HCT116 (cell line): Measurements from ENCODE around the gene FOXD3. TPM values are rescaled to one million over a fixed set of nuclear protein-coding genes. Genes with fewer than 3 reads are reported as not detected.
A peak's percentile ranks its signal among the peaks of the same experiment; 100 is the strongest.

Experiments
- ATAC-seq: fragments of 200-7000 bp; cut with Tn5 transposase; 2 replicates; pipeline ENCODE4 v1.9.1; 2020; ENCODE audit warnings: mild to moderate bottlenecking, moderate library complexity
- BruUV-seq: library from RNA; stranded (reverse); fragments of 400-500 nt; replicated peaks from 2 replicates; lab custom pipeline; 2021; lab: Mats Ljungman, UMichigan
- CTCF ChIA-PET: fragments of 300-600 bp; sonication (Branson Sonifier 250); formaldehyde crosslinking; loops from one replicate; lab custom pipeline; 2021; ENCODE audit warnings: antibody characterized with exemption; lab: Charles Lee
- POLR2A ChIA-PET: fragments of 300-600, 350-600 bp; sonication (Branson Sonifier 250); formaldehyde crosslinking; loops from one replicate; lab custom pipeline; 2021; ENCODE audit warnings: antibody characterized with exemption; lab: Charles Lee
- RAD21 ChIA-PET, 2 experiments: fragments of 300-600 bp; sonication (Branson Sonifier 250); formaldehyde crosslinking; loops; one replicate each; lab custom pipeline; 2023; ENCODE audit warnings: low total read pairs in 2 of 2; ENCODE audit not compliant: uncharacterized antibody in 2 of 2, unreplicated experiment in 2 of 2, low non-redundant PET in 1 of 2; lab: Charles Lee
- DNase-seq: peaks from one replicate; pipeline ENCODE4 v3.0.0-alpha.2; 2010; ENCODE audit warnings: low read depth, low spot score
- H2AFZ ChIP-seq: fragments of 200-600 bp; shearing (Covaris generic), sonication (generic); 2 replicates; pipeline ENCODE4 v1.6.1; 2017; ENCODE audit warnings: low read depth, mixed run types, mixed read lengths, antibody characterized with exemption, low read length; ENCODE audit not compliant: poor library complexity, severe bottlenecking
- H3K27ac ChIP-seq: 2 replicates; pipeline ENCODE4 v1.5.1; 2012; ENCODE audit warnings: low read depth, low read length
- H3K27me3 ChIP-seq: fragments of 200-600 bp; sonication (generic); 2 replicates; pipeline ENCODE4 v1.6.1; 2016; ENCODE audit warnings: mixed run types, low read length, mixed read lengths; ENCODE audit not compliant: insufficient read depth
- H3K36me3 ChIP-seq, 2 experiments: fragments of 200-500 bp in 1 of 2; fragments of 200-600 bp in 1 of 2; sonication (Bioruptor generic) in 1 of 2; sonication (generic) in 1 of 2; 2 replicates each; pipeline versions ENCODE4 v1.5.1 to v1.6.1; 2014 to 2016; ENCODE audit warnings: low read length in 2 of 2, inconsistent platforms in 1 of 2, mixed read lengths in 1 of 2, mixed run types in 1 of 2; ENCODE audit not compliant: insufficient read depth in 2 of 2, control insufficient read depth in 1 of 2
- H3K4me1 ChIP-seq, 2 experiments: fragments of 200-600 bp in 1 of 2; sonication (generic) in 1 of 2; 2 replicates each; pipeline versions ENCODE4 v1.5.1 to v1.6.1; 2012 to 2017; ENCODE audit warnings: low read length in 2 of 2, inconsistent platforms in 1 of 2, mild to moderate bottlenecking in 1 of 2, mixed read lengths in 1 of 2, mixed run types in 1 of 2, moderate library complexity in 1 of 2; ENCODE audit not compliant: insufficient read depth in 2 of 2, control insufficient read depth in 1 of 2
- H3K4me2 ChIP-seq: fragments of 200-600 bp; sonication (generic); 2 replicates; pipeline ENCODE4 v1.6.1; 2017; ENCODE audit warnings: mixed run types, low read length, mixed read lengths
- H3K4me3 ChIP-seq, 2 experiments: fragments of 200-600 bp in 1 of 2; sonication (generic) in 1 of 2; replicated peaks in 1 of 2; 2 replicates each; pipeline ENCODE4 v1.5.1; 2011 to 2016; ENCODE audit warnings: low read length in 2 of 2, control low read depth in 1 of 2, low read depth in 1 of 2, mild to moderate bottlenecking in 1 of 2, mixed read lengths in 1 of 2, mixed run types in 1 of 2
- H3K79me2 ChIP-seq: fragments of 200-600 bp; sonication (generic); 2 replicates; pipeline ENCODE4 v1.6.1; 2017; ENCODE audit warnings: mild to moderate bottlenecking, mixed run types, low read length, moderate library complexity, mixed read lengths; ENCODE audit not compliant: insufficient read depth
- H3K9ac ChIP-seq: fragments of 200-600 bp; sonication (generic); 2 replicates; pipeline ENCODE4 v1.6.1; 2016; ENCODE audit warnings: low read length, mixed read lengths
- H3K9me2 ChIP-seq: fragments of 200-600 bp; sonication (generic), shearing (Covaris generic); 2 replicates; pipeline ENCODE4 v1.6.1; 2017; ENCODE audit warnings: mixed run types, mild to moderate bottlenecking, moderate library complexity; ENCODE audit not compliant: insufficient read depth
- H3K9me3 ChIP-seq, 2 experiments: fragments of 200-500 bp in 1 of 2; fragments of 200-600 bp in 1 of 2; sonication (Bioruptor generic) in 1 of 2; sonication (generic) in 1 of 2; 2 replicates each; pipeline ENCODE4 v1.6.1; 2014 to 2017; ENCODE audit warnings: low read length in 2 of 2, mixed read lengths in 2 of 2, inconsistent platforms in 1 of 2, low read depth in 1 of 2, mild to moderate bottlenecking in 1 of 2, mixed run types in 1 of 2, moderate library complexity in 1 of 2; ENCODE audit not compliant: control insufficient read depth in 1 of 2, insufficient read depth in 1 of 2
- H4K20me1 ChIP-seq: fragments of 200-600 bp; sonication (generic), shearing (Covaris generic); 2 replicates; pipeline ENCODE4 v1.6.1; 2017; ENCODE audit warnings: mixed run types, mild to moderate bottlenecking, moderate library complexity; ENCODE audit not compliant: insufficient read depth
- EGR1 ChIP-seq: IDR thresholded peaks from 2 replicates; pipeline ENCODE4 v1.6.1; 2012; ENCODE audit warnings: low read depth
- EZH2phosphoT487 ChIP-seq: fragments of 200-600 bp; IDR thresholded peaks from 2 replicates; pipeline ENCODE4 v1.6.1; 2018; ENCODE audit warnings: antibody characterized with exemption, borderline replicate concordance
- FOSL1 ChIP-seq: IDR thresholded peaks from 2 replicates; pipeline ENCODE4 v1.6.1; 2012; ENCODE audit warnings: low read depth
- JUND ChIP-seq: IDR thresholded peaks from 2 replicates; pipeline ENCODE4 v1.6.1; 2012
- MAX ChIP-seq: IDR thresholded peaks from 2 replicates; pipeline ENCODE4 v1.6.1; 2012
- POLR2A ChIP-seq: IDR thresholded peaks from 2 replicates; pipeline ENCODE4 v1.7.0; 2011; ENCODE audit warnings: borderline replicate concordance; ENCODE audit not compliant: insufficient read depth, insufficient read length; ENCODE audit errors: extremely low read depth
- POLR2AphosphoS5 ChIP-seq: IDR thresholded peaks from 2 replicates; pipeline ENCODE4 v1.6.1; 2011; ENCODE audit warnings: mild to moderate bottlenecking, low read depth, low read length, moderate library complexity
- RAD21 ChIP-seq: IDR thresholded peaks from 2 replicates; pipeline ENCODE4 v1.6.1; 2012; ENCODE audit warnings: low read depth, mild to moderate bottlenecking
- SP1 ChIP-seq: IDR thresholded peaks from 2 replicates; pipeline ENCODE4 v1.6.1; 2012; ENCODE audit warnings: low read depth
- ZBTB33 ChIP-seq: IDR thresholded peaks from 2 replicates; pipeline ENCODE4 v1.6.1; 2011; ENCODE audit warnings: mild to moderate bottlenecking, low read length, moderate library complexity; ENCODE audit not compliant: insufficient replicate concordance; ENCODE audit errors: extremely low read depth
- ZNF274 ChIP-seq: fragments of 200-500 bp; sonication (Bioruptor generic); IDR thresholded peaks from 2 replicates; pipeline ENCODE4 v1.6.1; 2014; ENCODE audit warnings: mild to moderate bottlenecking, low read depth, low read length, inconsistent platforms
- intact Hi-C: fragments of 100-400 bp; cut with micrococcal nuclease; formaldehyde crosslinking; loops from 2 replicates; pipeline ENCODE4 v1.10.0; 2022
- microRNA-seq: library from miRNA; unstranded; fragments of <30 nt; microRNA quantifications from one replicate; pipeline ENCODE4, GENCODE V29; 2016; ENCODE audit warnings: borderline number of aligned reads
- total RNA-seq: library from RNA; stranded (reverse); gene quantifications from one replicate; pipeline ENCODE4 v1.2.1, GENCODE V29; 2021; ENCODE audit not compliant: unreplicated experiment

FOXD3 gene
- total RNA-seq, 1 experiment from 2014 or later, result 0.17 TPM

DNA sequence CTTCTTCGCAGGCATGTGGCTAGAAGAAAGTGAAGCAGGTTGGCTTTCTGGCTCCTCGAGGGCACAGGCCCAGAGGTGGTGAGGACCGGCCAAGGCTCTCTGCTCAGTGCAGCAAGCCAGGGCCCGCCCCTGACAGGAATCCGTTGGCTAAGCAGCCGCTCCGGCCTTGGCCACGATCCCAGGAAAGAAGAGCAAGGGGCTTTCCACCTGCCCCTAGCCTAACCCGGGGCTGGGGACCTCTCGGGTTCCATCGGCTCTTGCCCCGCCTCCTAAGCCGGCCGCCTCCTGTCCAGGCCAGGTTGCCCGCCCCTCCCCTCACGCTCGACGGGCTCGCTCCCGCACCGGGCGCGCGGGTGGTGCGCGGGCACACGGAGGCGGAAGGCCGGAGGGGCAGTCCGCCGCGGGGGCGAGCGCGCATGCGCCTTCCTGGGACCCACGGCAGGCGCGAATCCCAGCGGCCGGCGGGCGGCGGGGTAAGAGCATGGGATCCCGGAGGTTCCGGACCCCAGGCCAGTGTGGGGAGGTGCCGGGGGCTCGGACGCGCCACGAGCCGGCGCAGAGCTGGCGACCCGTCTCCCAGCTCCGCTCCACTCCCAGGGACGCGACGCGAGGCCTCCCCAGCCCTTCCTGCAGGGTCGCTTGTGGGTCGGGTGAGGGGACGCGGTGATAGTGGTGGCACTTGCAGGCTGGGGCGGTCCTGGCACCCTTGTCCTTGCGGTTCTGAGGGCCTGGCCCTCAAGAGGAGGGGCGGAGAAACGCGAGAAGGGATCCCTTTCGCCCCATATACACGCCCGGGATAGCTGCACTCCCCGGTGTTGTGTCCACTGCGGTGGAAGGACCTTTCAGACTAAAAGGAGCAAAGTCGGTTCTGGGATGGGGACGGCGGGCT lies 45.1 kb downstream of the FOXD3 start, which contains the start of gene ALG6 (continued):
- peak; percentile 68 for TF ChIP-seq MAX
- TF ChIP-seq JUND, result no peak
- TF ChIP-seq, all 23 proteins: peak for 7

DNA sequence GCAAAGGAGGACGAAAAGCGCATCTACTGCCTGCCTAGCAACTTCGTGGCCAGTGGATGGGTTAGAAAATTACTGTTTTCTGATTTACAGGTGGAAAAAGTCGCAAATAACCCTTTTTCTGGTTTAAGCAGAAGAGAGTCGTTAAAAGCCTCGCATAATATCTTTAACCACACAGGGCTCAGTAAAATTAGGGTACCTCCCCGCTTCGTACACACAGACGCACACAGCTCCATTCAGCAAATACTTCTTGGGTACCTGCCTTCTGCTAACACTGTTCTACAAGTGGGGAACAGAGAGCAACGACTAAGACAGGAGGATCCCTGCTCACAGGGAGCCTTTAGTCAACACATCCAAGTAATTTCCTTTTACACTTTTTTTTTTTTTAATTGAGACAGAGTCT lies 45.8 kb downstream of the FOXD3 start:
- ChIA-PET POLR2A (no interaction called here), RAD21 (no interaction called here), CTCF (no interaction called here)
- peaks cover 0 to 11% of the 10 kb centered on the region in 2 experiments; a peak in 2 of 4 replicates for H3K4me1 ChIP-seq
- peak overlapping the region; percentile 75 to 85 for H3K4me3 ChIP-seq
- H3K36me3 ChIP-seq, result no peaks in the 10 kb centered on the region; a peak in 2 of 4 replicates
- intact Hi-C loops, result no loop called here
- no peaks in the 10 kb centered on the region for H3K27me3 ChIP-seq
- H3K9me2 ChIP-seq, result no peaks in the 10 kb centered on the region
- peak overlapping the region; percentile 85 for H3K27ac ChIP-seq
- H4K20me1 ChIP-seq, result no peaks in the 10 kb centered on the region
- no peaks in the 10 kb centered on the region for H3K9me3 ChIP-seq
- peak overlapping the region; percentile 81 for H3K4me2 ChIP-seq
- H3K9ac ChIP-seq, result peak overlapping the region; percentile 87
- BruUV-seq, result no TSS peak
- TF ChIP-seq POLR2A, result no peak
- no peak for TF ChIP-seq EGR1
- TF ChIP-seq SP1, result no peak
- TF ChIP-seq FOSL1, result no peak
- TF ChIP-seq ZBTB33, result no peak
- no peak for TF ChIP-seq RAD21
- no peak for TF ChIP-seq EZH2phosphoT487
- no peak for TF ChIP-seq POLR2AphosphoS5
- TF ChIP-seq ZNF274, result no peak
- TF ChIP-seq, all 23 proteins: peak for 0
- ATAC-seq (no peak), DNase-seq (no peak)
- Histone ChIP-seq H3K79me2 (peaks cover 12% of the 10 kb centered on the region), H2AFZ (peak overlapping the region; percentile 3)

Small RNA genes within 50 kb of the gene (microRNA-seq; reads per million reads assigned to microRNA genes)
- not detected for gene MIR6068

Other genes with a start within 250 kb of the FOXD3 start
- gene ALG6, start 45.1 kb downstream of the FOXD3 start, total RNA-seq, result 14.7 TPM
- gene ITGB3BP, start 200.7 kb downstream of the FOXD3 start, total RNA-seq, result 50.2 TPM
- 6.0 TPM for gene EFCAB7, start 201.0 kb downstream of the FOXD3 start, total RNA-seq